HG03378 (cell line): Measurements from ENCODE around the gene RFT1.

Experiments used
- ATAC-seq: cut with Tn5 transposase; IDR thresholded peaks from one replicate; pipeline ENCODE4 v1.9.1; 2021; ENCODE audit warnings: mild to moderate bottlenecking, moderate library complexity; ENCODE audit not compliant: unreplicated experiment

The RFT1 gene

GRCh38 chr3:53097887-53098286, 32.3 kb downstream of the RFT1 start:
- ATAC-seq, result no peak

- no peak for ATAC-seq
Measured at GRCh38 chr3:53092942-53093341, 37.3 kb downstream of the RFT1 start.

- ATAC-seq, result no peak
Measured at GRCh38 chr3:53092216-53092615, 38.0 kb downstream of the RFT1 start.

- no peak for ATAC-seq
Measured at GRCh38 chr3:53091011-53091410, 39.2 kb downstream of the RFT1 start.

GRCh38 chr3:53089511-53089910, 40.7 kb downstream of the RFT1 start:
- no peak for ATAC-seq

GRCh38 chr3:53085476-53085875, 44.8 kb downstream of the RFT1 start:
- no peak for ATAC-seq

GRCh38 chr3:53084310-53085001, 45.8 kb downstream of the RFT1 start:
- no peak for ATAC-seq

GRCh38 chr3:53083949-53084309, 46.3 kb downstream of the RFT1 start:
- ATAC-seq, result no peak

GRCh38 chr3:53083521-53083920, 46.7 kb downstream of the RFT1 start:
- ATAC-seq, result no peak

GRCh38 chr3:53082736-53083135, 47.5 kb downstream of the RFT1 start:
- no peak for ATAC-seq

- no peak for ATAC-seq
Measured at GRCh38 chr3:53081318-53081717, 48.9 kb downstream of the RFT1 start.

GRCh38 chr3:53080612-53081205, 49.5 kb downstream of the RFT1 start:
- no peak for ATAC-seq

GRCh38 chr3:53079791-53080555, 50.3 kb downstream of the RFT1 start:
- ATAC-seq, result no peak

- ATAC-seq, result no peak
Measured at GRCh38 chr3:53079147-53079546, 51.1 kb downstream of the RFT1 start.

- no peak for ATAC-seq
Measured at GRCh38 chr3:53078656-53079055, 51.6 kb downstream of the RFT1 start.

- no peak for ATAC-seq
Measured at GRCh38 chr3:53077476-53078220, 52.6 kb downstream of the RFT1 start.

GRCh38 chr3:53075743-53076140, 54.5 kb downstream of the RFT1 start:
- no peak for ATAC-seq

- ATAC-seq, result no peak
Measured at GRCh38 chr3:53074761-53075742, 55.2 kb downstream of the RFT1 start.

GRCh38 chr3:53074366-53074696, 55.9 kb downstream of the RFT1 start:
- no peak for ATAC-seq

- peak; percentile 8 for ATAC-seq
Measured at GRCh38 chr3:53073553-53074365, 56.5 kb downstream of the RFT1 start.
